Measurements from ENCODE around the gene ARHGEF10L.

Gene ARHGEF10L

GRCh38 chr1:17515902-17516301 is 23.6 kb upstream of the ARHGEF10L start:
- no peak for TF ChIP-seq CTCF (conservative IDR thresholded peaks at IDR 0.05; ENCODE audit: low read depth, low read length)
- no peak overlapping the region for H3K4me3 ChIP-seq (ENCODE audit: low read length)
- no peak for DNase-seq (ENCODE audit: low read depth)

- H3K4me3 ChIP-seq (ENCODE audit: low read length): no peak overlapping the region
- no peak for TF ChIP-seq CTCF (conservative IDR thresholded peaks at IDR 0.05; ENCODE audit: low read depth, low read length)
- no peak for DNase-seq (ENCODE audit: low read depth)
These were observed 22.9 kb upstream of the ARHGEF10L start for GRCh38 chr1:17516303-17517214.

DNA sequence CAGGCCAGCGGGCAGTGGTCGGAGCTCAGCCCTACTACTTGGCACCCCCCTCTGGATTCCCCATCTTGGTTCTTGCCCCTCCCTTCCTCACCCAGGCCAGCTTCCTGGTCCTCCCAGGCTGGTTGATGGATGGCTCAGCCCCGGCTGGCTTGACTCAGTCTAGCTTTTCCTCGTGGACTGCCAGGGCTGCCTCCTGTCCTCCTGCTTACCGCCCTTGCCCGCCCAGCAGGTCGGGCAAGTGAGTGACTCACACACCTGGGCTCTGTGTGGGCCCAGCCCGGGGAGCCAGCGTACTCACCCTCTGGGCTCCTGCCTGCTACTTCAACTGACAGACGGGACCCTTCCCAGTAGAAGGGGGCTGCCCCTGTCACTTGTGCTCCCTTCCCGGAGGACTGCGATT is 19.5 kb upstream of the ARHGEF10L start:
- TF ChIP-seq CTCF (conservative IDR thresholded peaks at IDR 0.05; ENCODE audit: low read depth, low read length): no peak

GRCh38 chr1:17520473-17521319 is 18.8 kb upstream of the ARHGEF10L start:
- no peak for TF ChIP-seq CTCF (conservative IDR thresholded peaks at IDR 0.05; ENCODE audit: low read depth, low read length)
- DNase-seq (ENCODE audit: low read depth): no peak

More for the DNA sequence above, 19.5 kb upstream of the ARHGEF10L start:
- H3K4me3 ChIP-seq (ENCODE audit: low read length): no peak overlapping the region
- no peak for DNase-seq (ENCODE audit: low read depth)

DNA sequence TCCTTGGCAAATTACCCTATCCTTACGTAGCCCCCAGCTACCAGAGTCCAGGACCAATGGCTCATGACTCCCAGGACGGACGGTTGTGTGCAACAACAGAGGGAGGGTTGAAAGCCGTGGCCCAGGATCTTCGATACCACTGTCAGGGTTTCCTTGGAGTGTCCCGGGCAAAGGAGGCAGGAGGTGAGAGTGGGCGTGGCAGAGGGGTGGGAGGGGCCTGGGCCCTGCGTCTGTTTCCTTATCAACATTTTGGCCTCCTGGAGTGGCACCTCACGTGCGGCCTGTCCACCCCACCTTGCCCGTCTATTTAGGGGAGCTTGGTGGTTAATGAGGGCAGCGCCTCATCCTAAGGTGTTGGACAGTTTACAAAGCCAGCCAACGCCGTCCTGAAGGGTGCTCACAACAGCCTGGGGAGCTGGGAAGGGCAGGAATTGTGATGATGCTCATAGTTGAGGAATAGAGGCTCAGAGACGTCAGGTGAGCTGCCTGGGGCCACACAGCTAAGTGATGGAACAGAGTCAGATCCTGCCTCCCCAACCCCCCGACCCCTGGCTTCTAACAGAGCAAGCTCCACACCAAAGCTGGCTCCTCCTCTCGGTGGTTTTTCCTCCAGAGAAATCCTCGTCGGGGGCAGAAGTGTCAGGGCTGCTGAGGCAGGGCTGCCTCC is 17.4 kb upstream of the ARHGEF10L start:
- DNase-seq (ENCODE audit: low read depth): no peak
- no peak for TF ChIP-seq CTCF (conservative IDR thresholded peaks at IDR 0.05; ENCODE audit: low read depth, low read length)
- H3K4me3 ChIP-seq (ENCODE audit: low read length): no peak overlapping the region

More at GRCh38 chr1:17520473-17521319, 18.8 kb upstream of the ARHGEF10L start:
- no peak overlapping the region for H3K4me3 ChIP-seq (ENCODE audit: low read length)

GRCh38 chr1:17523321-17524041 is 16.0 kb upstream of the ARHGEF10L start:
- no peak for TF ChIP-seq CTCF (conservative IDR thresholded peaks at IDR 0.05; ENCODE audit: low read depth, low read length)
- no peak for DNase-seq (ENCODE audit: low read depth)
- H3K4me3 ChIP-seq (ENCODE audit: low read length): no peak overlapping the region
